HG03432 (cell line): Measurements from ENCODE around the gene GDF10.

Source experiments
- ATAC-seq: cut with Tn5 transposase; IDR thresholded peaks from one replicate; pipeline ENCODE4 v1.9.1; 2021; ENCODE audit warnings: mild to moderate bottlenecking, moderate library complexity; ENCODE audit not compliant: unreplicated experiment

GDF10 gene

DNA sequence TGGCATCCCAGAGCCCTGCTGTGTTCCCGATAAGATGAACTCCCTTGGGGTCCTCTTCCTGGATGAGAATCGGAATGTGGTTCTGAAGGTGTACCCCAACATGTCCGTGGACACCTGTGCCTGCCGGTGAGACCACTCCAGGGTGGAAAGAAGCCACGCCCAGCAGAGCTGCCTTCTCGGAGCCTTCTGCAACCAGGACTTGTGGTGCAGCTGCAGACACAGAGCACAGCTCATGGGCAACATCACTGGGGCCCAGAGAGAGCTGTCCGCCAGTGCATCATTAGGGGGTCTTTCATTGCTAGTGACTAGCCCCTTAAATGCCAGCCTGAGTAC, 12.6 kb downstream of the GDF10 start:
- no peak for ATAC-seq

DNA sequence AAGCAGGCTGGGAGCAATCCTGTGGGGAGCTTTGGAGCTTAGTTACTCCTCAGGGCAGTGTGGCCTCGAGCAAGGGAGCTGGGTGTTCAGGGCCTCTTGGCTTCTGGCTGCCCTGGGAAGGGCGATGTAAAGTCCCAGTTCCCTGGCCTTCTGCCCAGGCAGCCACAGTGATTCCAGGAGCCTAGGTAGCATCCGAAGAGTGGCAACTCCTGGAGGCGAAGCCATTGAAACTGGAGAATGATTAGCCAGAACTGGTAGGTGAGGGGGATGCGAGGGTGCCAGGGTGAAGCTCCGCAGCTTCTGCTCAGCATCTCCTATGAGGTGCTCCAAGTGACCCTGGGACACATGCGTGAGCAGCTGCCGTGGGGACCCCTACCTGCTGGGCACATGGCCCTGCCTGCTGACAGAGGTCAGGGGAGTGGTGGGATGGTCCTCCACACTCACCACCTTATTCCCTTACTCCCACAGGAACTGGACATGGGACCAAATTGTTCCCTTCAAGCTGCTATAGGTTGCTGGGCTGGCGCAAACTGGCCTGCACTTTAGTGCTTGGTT, 14.5 kb downstream of the GDF10 start:
- ATAC-seq, result no peak

DNA sequence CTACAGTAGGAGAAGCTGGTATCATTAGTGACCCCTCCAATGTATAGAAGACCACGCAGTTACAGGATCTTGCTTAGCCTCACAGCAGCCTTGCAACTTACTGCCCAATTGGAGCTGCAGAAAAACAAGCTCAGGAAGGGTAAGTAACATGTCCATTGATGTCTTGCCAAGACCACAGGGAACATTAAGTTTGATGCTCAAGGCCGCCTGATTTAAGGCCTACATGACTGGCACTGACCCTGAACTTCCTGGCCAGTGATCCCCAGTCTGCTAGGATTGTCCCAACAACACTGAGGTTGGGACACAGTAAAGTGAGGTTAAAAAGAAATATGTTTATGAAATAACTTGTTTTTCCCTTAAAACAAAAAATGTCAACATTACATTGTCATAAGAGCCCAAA, 15.4 kb downstream of the GDF10 start:
- ATAC-seq, result no peak

DNA sequence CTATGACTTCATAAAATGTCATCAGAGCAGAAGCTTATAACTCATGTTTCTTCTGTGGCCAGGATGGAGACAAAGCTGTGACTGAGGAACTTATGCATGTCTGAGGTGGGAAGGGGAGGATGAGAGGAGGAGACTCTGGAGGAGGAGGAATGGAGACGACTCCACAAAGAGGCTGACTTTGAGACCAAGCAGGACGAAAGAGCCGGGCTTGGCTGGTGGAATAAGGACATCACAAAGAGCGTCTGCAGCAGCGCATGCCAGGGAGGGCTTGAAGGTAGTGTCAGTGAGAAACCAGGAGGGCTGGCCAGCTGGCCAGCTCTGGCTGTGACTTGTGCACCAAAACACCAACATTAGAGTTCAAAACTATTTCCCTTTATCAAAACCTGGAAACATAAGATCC, 16.1 kb downstream of the GDF10 start:
- no peak for ATAC-seq

DNA sequence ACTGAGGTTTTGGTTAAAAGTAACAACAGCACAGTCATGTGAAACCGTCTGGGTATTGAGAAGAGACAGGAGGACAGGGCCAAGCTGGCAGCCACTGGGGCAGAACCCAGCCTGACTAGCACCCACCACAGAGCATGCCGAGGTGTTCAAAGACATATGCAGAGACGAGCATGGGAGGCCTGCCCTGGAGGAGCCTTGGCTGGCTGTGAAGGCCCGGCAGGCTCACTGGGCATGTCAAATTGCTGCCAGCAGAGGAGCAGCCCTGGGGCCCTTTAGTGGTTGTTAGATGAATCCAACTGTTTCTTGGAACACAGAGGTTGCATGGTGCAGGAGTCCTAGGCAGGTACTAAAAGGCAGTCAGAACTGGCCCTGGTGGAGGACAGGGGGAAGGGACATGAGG, 17.3 kb downstream of the GDF10 start:
- no peak for ATAC-seq

DNA sequence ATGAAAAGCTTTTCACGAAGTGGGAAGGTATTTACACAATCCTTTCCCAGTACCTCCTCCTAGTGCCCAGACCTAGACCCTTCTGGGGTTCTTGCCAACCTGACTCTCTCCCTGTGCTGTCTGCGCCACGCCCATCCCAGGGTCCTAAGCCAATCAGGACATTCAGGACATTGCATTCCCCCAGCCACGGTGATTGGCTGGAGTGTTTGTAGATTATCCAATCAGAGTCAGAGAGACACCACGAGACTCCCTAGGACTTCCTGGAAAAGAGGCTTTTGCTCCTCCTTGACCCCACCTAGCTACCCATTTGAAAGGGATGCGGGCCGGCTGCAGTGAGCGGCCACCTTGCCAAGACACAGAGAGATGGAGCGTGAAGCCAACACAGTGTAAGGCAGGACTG, 18.7 kb downstream of the GDF10 start:
- ATAC-seq, result no peak

DNA sequence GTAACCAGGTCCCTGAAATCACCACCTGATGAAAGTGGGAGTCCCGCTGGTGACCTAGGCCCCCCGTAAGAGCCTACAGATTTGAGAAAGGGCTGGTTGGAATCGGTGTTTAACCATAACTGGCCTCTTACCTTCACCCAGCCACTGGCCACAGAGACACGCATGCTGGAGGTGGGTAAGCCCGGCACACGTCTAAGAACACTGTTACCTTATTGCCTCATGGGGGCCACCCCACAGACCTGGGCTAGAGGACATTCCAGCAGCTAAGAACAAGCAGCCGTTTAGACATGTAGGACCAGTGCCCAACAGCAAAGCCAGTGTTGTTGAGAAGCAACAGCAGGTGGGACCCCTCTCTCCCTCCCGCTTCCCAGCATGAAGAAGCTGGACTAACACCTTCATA, 19.8 kb downstream of the GDF10 start:
- ATAC-seq, result no peak

DNA sequence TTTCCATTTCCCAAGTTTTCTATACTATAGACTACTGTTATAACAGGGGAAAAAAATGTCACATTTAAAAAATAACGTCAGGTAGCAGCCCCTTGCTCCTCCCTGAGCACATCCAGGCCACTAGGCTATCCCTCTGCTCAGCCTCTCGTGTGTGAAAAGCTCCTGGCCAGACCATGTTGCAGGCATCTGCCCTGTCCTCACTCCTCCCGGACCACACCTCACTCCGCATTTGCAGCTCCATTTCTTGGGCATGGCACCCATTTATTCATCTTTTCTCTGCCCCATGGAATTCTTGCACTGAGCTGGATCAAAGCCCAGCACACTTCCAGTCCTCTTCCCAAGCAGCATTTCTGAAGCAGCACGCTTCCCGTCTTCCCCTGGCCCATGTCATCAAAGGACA, 20.8 kb downstream of the GDF10 start:
- ATAC-seq, result no peak

DNA sequence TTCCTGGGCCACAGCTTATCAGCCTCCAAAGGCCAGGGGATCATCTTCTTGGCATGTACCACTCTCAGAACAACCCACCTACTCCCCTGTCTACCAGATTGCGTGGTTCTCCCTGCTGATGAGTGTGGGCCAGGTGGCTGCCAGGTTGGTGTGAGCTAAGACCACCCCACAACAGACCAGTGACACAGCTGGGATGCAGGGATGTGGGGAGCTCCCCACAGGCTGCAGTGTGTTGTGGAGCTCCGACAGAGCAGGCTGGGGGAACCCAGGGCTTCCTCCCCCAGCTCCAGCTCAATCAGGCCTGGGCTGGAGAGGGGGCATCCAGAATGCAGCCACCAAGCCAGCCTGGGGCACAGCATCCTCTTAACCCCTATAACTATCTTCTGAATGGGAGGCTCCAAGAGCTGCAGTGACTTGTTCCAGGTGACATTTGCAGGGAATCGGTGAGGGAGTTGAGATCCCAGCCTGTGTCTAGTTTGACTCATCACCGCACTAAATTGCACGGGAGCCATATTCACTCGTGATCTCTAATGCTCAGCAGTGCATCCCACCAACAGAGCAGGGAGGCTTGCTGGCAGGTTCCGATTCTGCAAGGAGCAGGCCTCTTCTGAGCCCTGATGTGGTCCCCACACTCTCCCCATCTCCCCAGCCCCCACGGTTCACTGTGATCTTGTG, 21.7 kb downstream of the GDF10 start:
- ATAC-seq, result no peak

DNA sequence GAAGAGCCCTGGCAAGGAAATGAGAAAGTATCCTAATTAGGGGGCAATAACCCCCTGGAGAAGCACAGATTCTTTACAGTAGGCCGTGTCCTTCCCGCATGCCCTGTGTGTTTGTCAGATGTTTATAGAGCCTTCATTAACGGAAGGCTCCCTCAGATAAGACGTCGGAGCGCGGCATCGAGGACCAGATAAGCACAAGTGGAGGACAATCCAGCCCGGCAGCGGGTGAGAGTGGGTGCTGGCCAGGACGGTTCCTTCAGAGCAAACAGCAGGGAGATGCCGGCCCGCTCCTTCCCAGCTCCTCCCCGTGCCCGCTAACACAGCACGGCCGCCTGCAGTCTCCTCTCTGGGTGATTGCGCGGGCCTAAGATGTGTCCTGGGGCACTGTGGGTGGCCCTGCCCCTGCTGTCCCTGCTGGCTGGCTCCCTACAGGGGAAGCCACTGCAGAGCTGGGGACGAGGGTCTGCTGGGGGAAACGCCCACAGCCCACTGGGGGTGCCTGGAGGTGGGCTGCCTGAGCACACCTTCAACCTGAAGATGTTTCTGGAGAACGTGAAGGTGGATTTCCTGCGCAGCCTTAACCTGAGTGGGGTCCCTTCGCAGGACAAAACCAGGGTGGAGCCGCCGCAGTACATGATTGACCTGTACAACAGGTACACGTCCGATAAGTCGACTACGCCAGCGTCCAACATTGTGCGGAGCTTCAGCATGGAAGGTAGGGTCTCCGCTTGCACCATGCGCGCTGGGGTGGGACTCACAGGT, 22.5 kb downstream of the GDF10 start, which contains the start of gene GDF2:
Gene GDF2 (plus strand): TSS at position 155 of the 762 bp plus-strand sequence. CDS start 215 bp downstream, at position 370.
- ATAC-seq, result no peak

DNA sequence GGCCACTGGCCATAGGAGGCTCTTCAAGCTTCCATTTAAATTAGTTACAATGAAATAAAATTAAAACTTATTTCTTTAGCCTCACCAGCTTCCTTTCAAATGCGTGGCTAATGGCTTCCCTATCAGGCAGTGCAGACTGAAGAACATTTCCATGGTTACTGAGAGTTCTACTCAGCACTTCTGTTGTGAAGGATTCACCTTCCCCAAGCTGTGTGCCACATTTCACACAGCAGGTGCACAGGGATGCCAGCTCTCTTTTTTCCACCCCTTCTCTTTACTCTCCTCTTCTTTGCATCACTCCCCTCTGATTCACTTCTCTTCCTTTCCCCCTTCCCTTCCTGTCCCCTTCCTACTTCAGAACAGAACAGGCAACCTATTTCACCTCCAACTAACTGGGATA, 23.1 kb downstream of the GDF10 start:
- no peak for ATAC-seq

DNA sequence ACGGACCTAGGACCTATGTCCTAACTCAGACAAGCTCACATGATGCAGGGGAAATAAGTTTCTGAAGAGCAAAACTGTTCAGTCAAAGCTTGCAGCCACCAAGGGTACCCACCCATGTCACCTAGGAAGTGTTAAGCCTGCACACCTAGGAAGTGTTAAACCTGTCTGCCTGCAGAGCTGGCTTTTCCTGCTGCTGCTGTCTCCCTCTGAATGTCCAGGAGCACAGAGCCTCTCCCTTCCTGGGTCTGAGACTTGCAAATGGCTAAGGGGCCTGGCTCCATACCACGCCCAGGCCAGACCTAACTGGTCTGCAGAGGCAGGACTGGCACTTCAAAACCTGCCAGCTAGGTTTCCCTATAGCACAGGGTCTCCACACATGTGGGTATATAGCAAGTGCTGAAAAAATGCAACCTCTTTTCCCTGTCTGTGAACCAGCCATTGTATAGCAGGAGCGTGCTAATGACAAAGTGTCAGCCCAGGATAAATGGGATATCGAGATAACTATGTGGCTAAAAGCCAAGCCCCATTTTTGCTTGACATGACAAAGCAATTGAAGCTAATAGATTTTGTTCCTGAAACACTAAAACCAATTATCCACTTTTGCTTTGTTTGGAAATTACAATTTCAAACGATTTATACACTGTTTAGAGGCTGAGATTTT, 23.8 kb downstream of the GDF10 start:
- ATAC-seq, result no peak

DNA sequence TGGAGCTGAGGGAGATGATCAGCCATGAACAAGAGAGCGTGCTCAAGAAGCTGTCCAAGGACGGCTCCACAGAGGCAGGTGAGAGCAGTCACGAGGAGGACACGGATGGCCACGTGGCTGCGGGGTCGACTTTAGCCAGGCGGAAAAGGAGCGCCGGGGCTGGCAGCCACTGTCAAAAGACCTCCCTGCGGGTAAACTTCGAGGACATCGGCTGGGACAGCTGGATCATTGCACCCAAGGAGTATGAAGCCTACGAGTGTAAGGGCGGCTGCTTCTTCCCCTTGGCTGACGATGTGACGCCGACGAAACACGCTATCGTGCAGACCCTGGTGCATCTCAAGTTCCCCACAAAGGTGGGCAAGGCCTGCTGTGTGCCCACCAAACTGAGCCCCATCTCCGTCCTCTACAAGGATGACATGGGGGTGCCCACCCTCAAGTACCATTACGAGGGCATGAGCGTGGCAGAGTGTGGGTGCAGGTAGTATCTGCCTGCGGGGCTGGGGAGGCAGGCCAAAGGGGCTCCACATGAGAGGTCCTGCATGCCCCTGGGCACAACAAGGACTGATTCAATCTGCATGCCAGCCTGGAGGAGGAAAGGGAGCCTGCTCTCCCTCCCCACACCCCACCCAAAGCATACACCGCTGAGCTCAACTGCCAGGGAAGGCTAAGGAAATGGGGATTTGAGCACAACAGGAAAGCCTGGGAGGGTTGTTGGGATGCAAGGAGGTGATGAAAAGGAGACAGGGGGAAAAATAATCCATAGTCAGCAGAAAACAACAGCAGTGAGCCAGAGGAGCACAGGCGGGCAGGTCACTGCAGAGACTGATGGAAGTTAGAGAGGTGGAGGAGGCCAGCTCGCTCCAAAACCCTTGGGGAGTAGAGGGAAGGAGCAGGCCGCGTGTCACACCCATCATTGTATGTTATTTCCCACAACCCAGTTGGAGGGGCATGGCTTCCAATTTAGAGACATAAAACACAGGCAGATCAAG, 25.6 kb downstream of the GDF10 start:
- ATAC-seq, result no peak

DNA sequence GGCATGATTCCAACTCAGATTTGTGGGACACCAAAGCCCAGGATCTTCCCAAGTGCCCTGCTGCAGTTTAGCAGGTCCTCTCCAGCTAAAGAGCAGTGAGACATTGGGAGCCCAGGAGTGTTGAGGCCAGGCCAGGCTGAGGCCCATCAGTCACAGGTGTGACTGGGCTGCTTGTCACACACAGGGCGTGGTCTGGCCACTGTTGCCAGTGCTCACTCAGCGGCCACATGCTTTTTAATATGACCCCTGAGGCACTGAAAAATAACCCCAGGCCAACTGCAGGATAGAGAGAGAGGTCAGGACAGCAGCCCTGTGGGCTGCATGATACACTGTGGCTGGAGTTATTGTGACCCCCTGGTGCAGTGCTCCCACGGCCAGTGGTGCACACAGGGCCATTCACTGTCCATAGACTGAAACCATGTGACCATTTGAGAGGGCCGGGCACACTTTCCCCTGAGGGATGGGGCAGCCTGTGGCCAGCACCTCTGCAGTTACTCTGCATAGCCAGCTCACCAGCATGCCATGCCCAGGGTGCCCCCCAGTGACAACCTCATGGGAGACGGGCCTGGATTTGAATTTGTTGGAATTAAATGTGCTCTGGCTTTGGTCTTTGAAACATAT, 26.4 kb downstream of the GDF10 start:
- no peak for ATAC-seq

DNA sequence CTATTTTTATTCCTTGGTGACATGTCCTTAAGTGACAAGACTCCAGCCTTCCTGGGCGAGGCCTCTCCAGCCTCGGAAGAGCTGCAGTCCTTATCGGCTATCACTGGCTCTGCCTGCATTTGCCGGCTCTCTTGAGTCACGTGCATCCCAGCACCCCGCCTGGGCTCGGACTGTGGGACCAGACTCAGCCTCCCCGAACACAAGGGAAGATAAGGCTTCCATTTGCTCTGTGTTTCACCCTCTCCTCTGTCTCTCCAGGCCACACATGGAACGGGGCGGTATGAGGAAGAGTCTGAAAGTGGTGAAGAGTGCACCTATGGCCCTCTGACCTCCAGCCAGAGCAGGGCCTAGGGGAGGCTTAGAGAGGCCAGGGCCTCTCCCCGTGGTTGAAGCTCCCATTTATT, 26.9 kb downstream of the GDF10 start:
- ATAC-seq, result no peak

DNA sequence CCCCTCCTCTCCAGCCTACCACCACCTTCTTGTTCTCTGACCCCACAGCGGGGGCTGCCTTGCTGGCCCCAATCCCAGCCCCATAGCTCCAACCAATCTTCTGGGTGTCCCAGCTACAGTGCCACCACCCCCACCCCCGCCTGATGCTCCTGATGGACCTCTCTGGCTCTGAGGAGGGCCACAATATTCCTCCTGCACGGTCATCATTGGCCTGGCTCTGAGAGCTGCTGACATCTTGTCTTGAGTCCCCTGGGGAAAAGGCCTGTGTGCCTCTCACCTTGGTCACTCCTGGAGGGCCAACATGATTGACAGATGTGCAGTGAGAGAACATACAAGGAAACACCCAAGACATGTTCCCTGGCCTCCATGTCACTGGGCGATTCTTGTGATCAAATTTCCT, 29.9 kb downstream of the GDF10 start:
- no peak for ATAC-seq

DNA sequence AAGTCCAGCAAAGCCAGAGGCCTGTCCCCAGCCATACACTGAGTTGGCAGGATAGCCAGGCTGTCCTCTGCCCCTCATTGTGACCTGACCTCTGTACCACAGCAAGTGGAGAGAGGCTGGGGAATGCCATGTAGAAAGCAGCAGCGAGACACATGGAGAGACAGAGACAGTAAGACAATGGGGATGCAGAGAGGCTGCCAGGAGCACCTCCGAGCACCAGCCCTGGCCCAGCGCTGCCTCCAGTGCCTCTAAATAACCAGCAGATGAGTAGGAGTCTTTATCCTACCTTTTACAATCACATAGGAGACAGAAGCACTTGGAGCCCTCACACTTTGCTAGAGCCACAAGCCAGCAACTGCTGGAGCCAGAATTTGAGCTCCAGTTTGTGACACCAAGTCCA, 30.4 kb downstream of the GDF10 start:
- ATAC-seq, result no peak

DNA sequence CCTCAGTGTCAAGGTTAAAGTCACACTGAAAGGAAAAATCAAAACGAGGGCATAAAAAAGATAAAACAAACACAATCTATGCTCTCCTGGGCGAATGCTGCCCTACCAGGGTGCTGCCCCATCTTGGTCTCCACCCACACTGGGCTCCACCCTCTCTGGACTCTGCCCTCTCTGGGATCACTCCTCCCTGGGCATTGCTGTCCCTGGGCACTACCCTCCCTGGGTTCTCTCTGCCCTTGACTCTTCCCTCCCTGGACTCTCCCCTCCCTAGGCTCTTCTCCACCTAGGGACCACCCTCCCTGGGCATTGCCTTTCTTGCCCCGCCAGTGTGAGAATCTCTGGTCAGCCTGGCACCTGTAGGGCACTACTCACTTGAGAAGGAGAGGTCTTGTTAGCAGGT, 30.8 kb downstream of the GDF10 start:
- ATAC-seq, result no peak

DNA sequence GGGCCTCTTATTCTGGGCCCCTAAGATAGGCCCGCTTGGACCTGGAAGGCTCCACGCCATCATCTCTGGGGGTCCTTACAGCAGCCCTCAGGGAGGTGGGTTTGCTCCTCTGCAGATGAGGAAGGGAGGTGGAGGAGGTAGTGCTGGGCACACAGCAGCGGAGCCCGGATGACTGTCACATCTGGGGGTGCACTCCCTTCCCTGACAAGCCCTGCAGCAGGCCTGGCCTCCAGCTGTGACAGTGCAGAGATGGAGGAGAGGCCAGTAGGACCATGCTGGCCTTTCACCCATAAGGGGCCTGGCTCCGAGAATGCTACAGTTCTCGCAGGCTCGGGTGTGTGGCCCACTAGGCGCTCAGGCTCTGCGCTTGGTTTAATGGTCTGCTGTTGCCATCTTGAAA, 31.5 kb downstream of the GDF10 start:
- no peak for ATAC-seq

DNA sequence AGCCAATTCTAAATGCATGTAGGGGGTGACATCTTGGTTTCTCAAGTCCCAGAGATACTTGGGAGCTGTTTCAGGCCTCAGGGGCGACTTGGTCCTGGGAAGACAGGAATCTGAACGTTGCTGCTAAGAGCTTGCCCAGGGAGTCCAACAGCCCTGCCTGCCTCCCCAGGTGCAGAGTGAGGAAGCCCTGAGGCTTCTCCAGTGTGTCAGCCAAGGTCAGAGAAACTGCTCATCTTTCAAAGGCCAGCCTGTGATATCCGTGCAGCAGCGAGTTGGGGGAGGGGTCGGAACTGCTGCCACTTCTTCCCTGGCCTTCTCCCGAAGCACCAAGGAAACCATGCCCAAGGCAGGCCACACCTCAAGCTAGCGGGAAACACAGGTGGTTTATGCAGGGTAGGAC, 32.0 kb downstream of the GDF10 start:
- no peak for ATAC-seq
